IMR-90 (cell line): ENCODE results near the gene SARM1. TPM values are rescaled to one million over a fixed set of nuclear protein-coding genes. Genes with fewer than 3 reads are reported as not detected.

ENCODE experiments used
- ATAC-seq: fragments of 200-7000 bp; cut with Tn5 transposase; 2 replicates; pipeline ENCODE4 v1.9.1; 2020; ENCODE audit warnings: low read depth, mild to moderate bottlenecking, moderate library complexity
- BruUV-seq: library from RNA; stranded (reverse); fragments of 400-500 nt; replicated peaks from 2 replicates; lab custom pipeline; 2021; lab: Mats Ljungman, UMichigan
- CTCF ChIA-PET: fragments of 300-600 bp; formaldehyde crosslinking; extraction: SDS; loops from one replicate; lab custom pipeline; 2021; ENCODE audit warnings: antibody characterized with exemption; lab: Yijun Ruan, JAX
- POLR2A ChIA-PET: fragments of 300-600 bp; sonication (Branson Sonifier 250); formaldehyde crosslinking; loops from one replicate; lab custom pipeline; 2022; ENCODE audit warnings: antibody characterized with exemption; ENCODE audit not compliant: unreplicated experiment; lab: Charles Lee
- DNase-seq: peaks from one replicate; pipeline ENCODE4 v3.0.0; 2013
- H2AFZ ChIP-seq: replicated peaks from 2 replicates; pipeline ENCODE3; 2013; ENCODE audit warnings: low read length, mild to moderate bottlenecking; ENCODE audit not compliant: poor library complexity
- H2AK5ac ChIP-seq: 2 replicates; pipeline ENCODE4 v1.6.1; 2013; ENCODE audit warnings: low read depth, low read length, inconsistent platforms
- H2AK9ac ChIP-seq: replicated peaks from 2 replicates; pipeline ENCODE3; 2013; ENCODE audit warnings: mild to moderate bottlenecking, low read depth, low read length, moderate library complexity; ENCODE audit not compliant: poor library complexity
- H2BK120ac ChIP-seq: 2 replicates; pipeline ENCODE4 v1.6.1; 2013; ENCODE audit warnings: low read depth, low read length, inconsistent platforms
- H2BK15ac ChIP-seq: 3 replicates; pipeline ENCODE4 v1.6.1; 2013; ENCODE audit warnings: low read depth, low read length, inconsistent platforms
- H2BK20ac ChIP-seq: 2 replicates; pipeline ENCODE4 v1.6.1; 2013; ENCODE audit warnings: low read depth, mild to moderate bottlenecking, inconsistent platforms, low read length, moderate library complexity
- H2BK5ac ChIP-seq: 2 replicates; pipeline ENCODE4 v1.6.1; 2013; ENCODE audit warnings: mild to moderate bottlenecking, low read depth, low read length, inconsistent platforms; ENCODE audit not compliant: poor library complexity, severe bottlenecking
- H3K14ac ChIP-seq: replicated peaks from 2 replicates; pipeline ENCODE4 v1.6.1; 2013; ENCODE audit warnings: low read depth, low read length, inconsistent platforms
- H3K18ac ChIP-seq: 2 replicates; pipeline ENCODE4 v1.6.1; 2013; ENCODE audit warnings: low read depth, low read length, control low read depth
- H3K23ac ChIP-seq: 2 replicates; pipeline ENCODE4 v1.6.1; 2013; ENCODE audit warnings: low read depth, low read length, inconsistent platforms
- H3K27ac ChIP-seq: 2 replicates; pipeline ENCODE4 v1.5.1; 2013; ENCODE audit warnings: mild to moderate bottlenecking, control low read depth, low read length; ENCODE audit not compliant: insufficient read depth
- H3K27me3 ChIP-seq: 2 replicates; pipeline ENCODE4 v1.6.1; 2013; ENCODE audit warnings: low read length; ENCODE audit not compliant: control insufficient read depth, insufficient read depth
- H3K36me3 ChIP-seq: 2 replicates; pipeline ENCODE4 v1.6.1; 2013; ENCODE audit warnings: low read length, mixed read lengths; ENCODE audit not compliant: control insufficient read depth, insufficient read depth
- H3K4ac ChIP-seq: 2 replicates; pipeline ENCODE4 v1.6.1; 2013; ENCODE audit warnings: low read depth, low read length, inconsistent platforms
- H3K4me1 ChIP-seq: 2 replicates; pipeline ENCODE4 v1.6.1; 2013; ENCODE audit warnings: low read length, mixed read lengths; ENCODE audit not compliant: control insufficient read depth, insufficient read depth
- H3K4me2 ChIP-seq: 2 replicates; pipeline ENCODE4 v1.6.1; 2013; ENCODE audit warnings: low read depth, mild to moderate bottlenecking, control low read depth, low read length, moderate library complexity
- H3K4me3 ChIP-seq: 2 replicates; pipeline ENCODE4 v1.5.1; 2013; ENCODE audit warnings: low read depth, mild to moderate bottlenecking, control low read depth, low read length, moderate library complexity; ENCODE audit not compliant: insufficient read depth
- H3K56ac ChIP-seq: 2 replicates; pipeline ENCODE4 v1.6.1; 2013; ENCODE audit warnings: low read length, inconsistent platforms; ENCODE audit not compliant: insufficient read depth; ENCODE audit errors: extremely low read depth
- H3K79me1 ChIP-seq, 2 experiments: 2 replicates each; pipeline ENCODE4 v1.6.1; 2013; ENCODE audit warnings: low read length in 2 of 2, inconsistent platforms in 1 of 2, low read depth in 1 of 2
- H3K9ac ChIP-seq: 2 replicates; pipeline ENCODE4 v1.6.1; 2013; ENCODE audit warnings: low read depth, low read length, control low read depth
- H3K9me1 ChIP-seq: 2 replicates; pipeline ENCODE4 v1.6.1; 2013; ENCODE audit warnings: low read length, inconsistent platforms; ENCODE audit not compliant: insufficient read depth
- H3K9me3 ChIP-seq: 2 replicates; pipeline ENCODE4 v1.6.1; 2013; ENCODE audit warnings: low read length; ENCODE audit not compliant: control insufficient read depth, insufficient read depth
- H4K20me1 ChIP-seq: 2 replicates; pipeline ENCODE4 v1.6.1; 2013; ENCODE audit warnings: low read length, inconsistent platforms; ENCODE audit not compliant: insufficient read depth
- H4K5ac ChIP-seq: 2 replicates; pipeline ENCODE4 v1.6.1; 2013; ENCODE audit warnings: mild to moderate bottlenecking, low read depth, low read length, control low read depth
- H4K8ac ChIP-seq, 2 experiments: 2 replicates each; pipeline ENCODE4 v1.6.1; 2013; ENCODE audit warnings: low read depth in 2 of 2, low read length in 2 of 2, control low read depth in 1 of 2, inconsistent platforms in 1 of 2
- H4K91ac ChIP-seq: 2 replicates; pipeline ENCODE4 v1.6.1; 2013; ENCODE audit warnings: low read depth, low read length, inconsistent platforms; ENCODE audit not compliant: insufficient read depth
- BHLHE40 ChIP-seq: fragments of 150-350 bp; IDR thresholded peaks from 2 replicates; pipeline ENCODE4 v1.6.1; 2016; ENCODE audit warnings: mild to moderate bottlenecking, low read depth, low read length
- CEBPB ChIP-seq: IDR thresholded peaks from 2 replicates; pipeline ENCODE4 v1.6.1; 2012; ENCODE audit warnings: low read depth, low read length, improper control_type of control experiment
- FOS ChIP-seq: fragments of 150-350 bp; IDR thresholded peaks from 2 replicates; pipeline ENCODE4 v1.6.1; 2016; ENCODE audit warnings: low read depth, low read length
- MAFK ChIP-seq: IDR thresholded peaks from 2 replicates; pipeline ENCODE4 v1.6.1; 2012; ENCODE audit warnings: low read depth, low read length, improper control_type of control experiment
- MXI1 ChIP-seq: IDR thresholded peaks from 2 replicates; pipeline ENCODE4 v1.6.1; 2012; ENCODE audit warnings: low read depth, mild to moderate bottlenecking, low read length, moderate library complexity, borderline replicate concordance
- NFE2L2 ChIP-seq: fragments of 150-350 bp; IDR thresholded peaks from 2 replicates; pipeline ENCODE4 v1.6.1; 2016; ENCODE audit warnings: low read depth, mild to moderate bottlenecking, low read length
- RCOR1 ChIP-seq: IDR thresholded peaks from 2 replicates; pipeline ENCODE4 v1.6.1; 2012; ENCODE audit warnings: mild to moderate bottlenecking, low read length, improper control_type of control experiment; ENCODE audit not compliant: insufficient replicate concordance
- RFX5 ChIP-seq: IDR thresholded peaks from 2 replicates; pipeline ENCODE4 v1.8.0; 2012; ENCODE audit warnings: low read depth, mild to moderate bottlenecking, low read length, moderate library complexity
- SMC3 ChIP-seq: fragments of 150-350 bp; IDR thresholded peaks from 2 replicates; pipeline ENCODE4 v1.6.1; 2016; ENCODE audit warnings: low read depth, mild to moderate bottlenecking, antibody characterized with exemption, low read length, moderate library complexity
- WGBS, 2 experiments: methylation state at CpG; one replicate each; pipeline versions ENCODE4 v1.1.5 to v1.1.7; 2013; ENCODE audit warnings: missing lambda C conversion rate in 2 of 2; ENCODE audit not compliant: insufficient read length in 1 of 2; ENCODE audit errors: extremely low coverage in 2 of 2; 5-methylcytosine and 5-hydroxymethylcytosine counted together
- dilution Hi-C: fragments of 300-500 bp; cut with HindIII; formaldehyde crosslinking; loops from one replicate; pipeline ENCODE4 v1.14.3; 2018; ENCODE audit warnings: low sequenced_read_pairs; ENCODE audit not compliant: unreplicated experiment
- in situ Hi-C: fragments of 300-500 bp; cut with MboI; formaldehyde crosslinking; loops from 3 replicates; pipeline ENCODE4 v1.14.3; 2019; ENCODE audit warnings: low sequenced_read_pairs, inconsistent platforms, mixed read lengths
- intact Hi-C: fragments of 100-400 bp; cut with micrococcal nuclease; formaldehyde crosslinking; loops from 2 replicates; pipeline ENCODE4 v1.10.0; 2022
- polyA plus RNA-seq, 3 experiments: library from polyadenylated mRNA; depleted of rRNA; stranded (reverse); fragments of >200 nt; gene quantifications; 2 replicates each; pipeline ENCODE4 v1.2.3, GENCODE V29; 2012; ENCODE audit warnings: low replicate concordance in 1 of 3
- total RNA-seq: library from RNA; depleted of rRNA; stranded (reverse); fragments of >200 nt; gene quantifications from 2 replicates; pipeline ENCODE4 v1.2.3, GENCODE V29; 2012
- TF ChIP-seq, protein P1 (sequence below): fragments of 150-350 bp; IDR thresholded peaks from 2 replicates; pipeline ENCODE4 v1.6.1; 2017; ENCODE audit warnings: mild to moderate bottlenecking, antibody characterized with exemption, low read length, low read depth
- TF ChIP-seq, protein P2 (sequence below): fragments of 150-350 bp; IDR thresholded peaks from 2 replicates; pipeline ENCODE4 v1.6.1; 2016; ENCODE audit warnings: low read depth, mild to moderate bottlenecking, low read length, moderate library complexity, borderline replicate concordance
- TF ChIP-seq, protein P3 (sequence below): conservative IDR thresholded peaks from 2 replicates; pipeline ENCODE4 v1.5.1; 2012; ENCODE audit warnings: mild to moderate bottlenecking, low read depth, low read length, improper control_type of control experiment

The SARM1 gene
- total and polyA plus RNA-seq, 2 of the 4 experiments (the other 2 are of a cell fraction) = 3.4 to 11.4 TPM

DNA sequence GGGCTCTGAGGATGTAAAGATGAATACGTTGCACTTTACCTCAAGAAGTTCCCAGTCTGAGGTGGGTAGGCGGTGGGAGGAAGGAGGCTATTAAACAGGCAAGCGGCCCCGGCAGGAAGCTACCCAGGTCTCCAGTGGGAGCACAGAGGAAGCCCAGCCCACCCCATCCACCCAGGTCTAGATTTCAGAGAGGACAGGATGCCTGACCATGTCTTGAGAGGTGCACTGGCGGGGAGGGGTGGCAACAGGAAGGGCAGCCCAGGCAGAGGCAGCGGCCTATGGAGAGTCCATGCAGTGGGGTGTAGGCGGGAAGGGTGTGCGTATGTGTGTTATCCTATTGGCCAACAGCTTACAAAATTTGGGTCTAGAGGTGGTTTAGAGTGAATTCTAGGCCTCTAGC, 13.9 kb downstream of the SARM1 start:
- no peak overlapping the region for H2BK5ac ChIP-seq
- peaks cover 4% of the 10 kb centered on the region; the same call in 1 of the 2 replicates for H3K9me1 ChIP-seq
- no peak overlapping the region for H4K5ac ChIP-seq
- H3K14ac ChIP-seq = no peak overlapping the region
- no peak for ATAC-seq
- no peak overlapping the region for H3K23ac ChIP-seq
- peaks cover 35% of the 10 kb centered on the region for H3K36me3 ChIP-seq
- H3K9ac ChIP-seq = no peak overlapping the region
- H2AFZ ChIP-seq = no peak overlapping the region
- no peak overlapping the region for H3K18ac ChIP-seq
- H3K4ac ChIP-seq = no peak overlapping the region
- no peak overlapping the region for H2BK20ac ChIP-seq
- no peaks in the 10 kb centered on the region for H3K9me3 ChIP-seq
- H4K8ac ChIP-seq = no peak overlapping the region
- dilution Hi-C loops = no loop called here
- ChIA-PET CTCF (no interaction called here), POLR2A (no interaction called here)
- no peaks in the 10 kb centered on the region for H3K27me3 ChIP-seq
- TF ChIP-seq SMC3 (no peak), NFE2L2 (no peak), FOS (no peak), RCOR1 (no peak), RFX5 (no peak), CEBPB (no peak), BHLHE40 (no peak), MXI1 (no peak), MAFK (no peak)
- TF ChIP-seq, protein P1, sequence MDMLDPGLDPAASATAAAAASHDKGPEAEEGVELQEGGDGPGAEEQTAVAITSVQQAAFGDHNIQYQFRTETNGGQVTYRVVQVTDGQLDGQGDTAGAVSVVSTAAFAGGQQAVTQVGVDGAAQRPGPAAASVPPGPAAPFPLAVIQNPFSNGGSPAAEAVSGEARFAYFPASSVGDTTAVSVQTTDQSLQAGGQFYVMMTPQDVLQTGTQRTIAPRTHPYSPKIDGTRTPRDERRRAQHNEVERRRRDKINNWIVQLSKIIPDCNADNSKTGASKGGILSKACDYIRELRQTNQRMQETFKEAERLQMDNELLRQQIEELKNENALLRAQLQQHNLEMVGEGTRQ = no peak
- TF ChIP-seq, protein P2, sequence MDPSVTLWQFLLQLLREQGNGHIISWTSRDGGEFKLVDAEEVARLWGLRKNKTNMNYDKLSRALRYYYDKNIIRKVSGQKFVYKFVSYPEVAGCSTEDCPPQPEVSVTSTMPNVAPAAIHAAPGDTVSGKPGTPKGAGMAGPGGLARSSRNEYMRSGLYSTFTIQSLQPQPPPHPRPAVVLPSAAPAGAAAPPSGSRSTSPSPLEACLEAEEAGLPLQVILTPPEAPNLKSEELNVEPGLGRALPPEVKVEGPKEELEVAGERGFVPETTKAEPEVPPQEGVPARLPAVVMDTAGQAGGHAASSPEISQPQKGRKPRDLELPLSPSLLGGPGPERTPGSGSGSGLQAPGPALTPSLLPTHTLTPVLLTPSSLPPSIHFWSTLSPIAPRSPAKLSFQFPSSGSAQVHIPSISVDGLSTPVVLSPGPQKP = no peak
- TF ChIP-seq, protein P3, sequence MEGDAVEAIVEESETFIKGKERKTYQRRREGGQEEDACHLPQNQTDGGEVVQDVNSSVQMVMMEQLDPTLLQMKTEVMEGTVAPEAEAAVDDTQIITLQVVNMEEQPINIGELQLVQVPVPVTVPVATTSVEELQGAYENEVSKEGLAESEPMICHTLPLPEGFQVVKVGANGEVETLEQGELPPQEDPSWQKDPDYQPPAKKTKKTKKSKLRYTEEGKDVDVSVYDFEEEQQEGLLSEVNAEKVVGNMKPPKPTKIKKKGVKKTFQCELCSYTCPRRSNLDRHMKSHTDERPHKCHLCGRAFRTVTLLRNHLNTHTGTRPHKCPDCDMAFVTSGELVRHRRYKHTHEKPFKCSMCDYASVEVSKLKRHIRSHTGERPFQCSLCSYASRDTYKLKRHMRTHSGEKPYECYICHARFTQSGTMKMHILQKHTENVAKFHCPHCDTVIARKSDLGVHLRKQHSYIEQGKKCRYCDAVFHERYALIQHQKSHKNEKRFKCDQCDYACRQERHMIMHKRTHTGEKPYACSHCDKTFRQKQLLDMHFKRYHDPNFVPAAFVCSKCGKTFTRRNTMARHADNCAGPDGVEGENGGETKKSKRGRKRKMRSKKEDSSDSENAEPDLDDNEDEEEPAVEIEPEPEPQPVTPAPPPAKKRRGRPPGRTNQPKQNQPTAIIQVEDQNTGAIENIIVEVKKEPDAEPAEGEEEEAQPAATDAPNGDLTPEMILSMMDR = no peak
- in situ Hi-C loops = no loop called here
- peaks cover 2% of the 10 kb centered on the region; the same call in 1 of the 2 replicates for H3K4me1 ChIP-seq
- no peak for DNase-seq
- no peak overlapping the region for H2BK120ac ChIP-seq
- no peak overlapping the region for H3K4me2 ChIP-seq
- H3K27ac ChIP-seq = no peak overlapping the region
- H3K4me3 ChIP-seq = no peak overlapping the region
- H3K79me1 ChIP-seq = peaks cover 0 to 14% of the 10 kb centered on the region in 2 experiments; a peak in 2 of 4 replicates
- intact Hi-C loops = no loop called here
- BruUV-seq = no TSS peak
- no peak overlapping the region for H2AK9ac ChIP-seq
- H4K20me1 ChIP-seq = peaks cover 17% of the 10 kb centered on the region
- no peak overlapping the region for H2AK5ac ChIP-seq
- H2BK15ac ChIP-seq = no peak overlapping the region
- H4K91ac ChIP-seq = no peak overlapping the region
- no peak overlapping the region for H3K56ac ChIP-seq
- 100% methylated on average over 1 of the region's 8 CpGs; no CpG with 5 or more reads in 1 of the 2 experiments for WGBS, 2 experiments
